HepG2 (cell line): ENCODE measurements around the gene GSK3B. TPM values are rescaled to one million over a fixed set of nuclear protein-coding genes. Genes with fewer than 3 reads are reported as not detected.

ENCODE experiments used
- ATAC-seq: fragments of 200-7000 bp; cut with Tn5 transposase; 3 replicates; pipeline ENCODE4 v1.9.1; 2020; ENCODE audit warnings: mild to moderate bottlenecking, moderate library complexity
- BruUV-seq: library from RNA; stranded (reverse); fragments of 400-500 nt; replicated peaks from 2 replicates; lab custom pipeline; 2021; lab: Mats Ljungman, UMichigan
- CTCF ChIA-PET: fragments of 300-600 bp; formaldehyde crosslinking; extraction: SDS; loops from one replicate; lab custom pipeline; 2021; ENCODE audit warnings: low total read pairs, inconsistent platforms, low intra/inter-chr PET ratio; lab: Yijun Ruan, JAX
- POLR2A ChIA-PET: fragments of 350-600 bp; sonication (Branson Sonifier 250); formaldehyde crosslinking; loops from one replicate; lab custom pipeline; 2020; ENCODE audit warnings: antibody characterized with exemption, inconsistent platforms; lab: Yijun Ruan, JAX
- DNase-seq: peaks from one replicate; pipeline ENCODE4 v3.0.0-alpha.2; 2015; ENCODE audit warnings: low spot score
- FAIRE-seq: peaks from 3 replicates; lab custom pipeline; 2011; peaks lifted over from hg19 to GRCh38; lab: Jason Lieb, UNC
- H2AFZ ChIP-seq: one replicate; pipeline ENCODE4 v1.6.1; 2011; ENCODE audit warnings: low read length, inconsistent platforms
- H3K27ac ChIP-seq: fragments of 300-600 bp; 3 replicates; pipeline ENCODE4 v1.8.0; 2011; ENCODE audit warnings: mixed run types, mild to moderate bottlenecking, mixed read lengths, low read length, inconsistent platforms; ENCODE audit not compliant: insufficient read depth; ENCODE audit errors: extremely low read length
- H3K27me3 ChIP-seq, 2 experiments: fragments of 200-600 bp in 1 of 2; 2 replicates in 1 of 2; 3 replicates in 1 of 2; pipeline versions ENCODE4 v1.6.0 to v1.8.0; 2011; ENCODE audit warnings: low read length in 2 of 2, mild to moderate bottlenecking in 2 of 2, moderate library complexity in 2 of 2, inconsistent platforms in 1 of 2; ENCODE audit not compliant: insufficient read depth in 2 of 2, control insufficient read depth in 1 of 2
- H3K36me3 ChIP-seq, 2 experiments: fragments of 200-600 bp in 1 of 2; replicated peaks in 1 of 2; 2 replicates in 1 of 2; 3 replicates in 1 of 2; pipeline versions ENCODE4 v1.5.1 to v1.8.0; 2011; ENCODE audit warnings: low read length in 2 of 2, inconsistent platforms in 1 of 2; ENCODE audit not compliant: insufficient read depth in 2 of 2, control insufficient read depth in 1 of 2
- H3K4me1 ChIP-seq: 2 replicates; pipeline ENCODE4 v1.5.1; 2012; ENCODE audit warnings: low read length, inconsistent platforms; ENCODE audit not compliant: insufficient read depth
- H3K4me2 ChIP-seq: 2 replicates; pipeline ENCODE4 v1.6.0; 2011; ENCODE audit warnings: low read depth, low read length, inconsistent platforms
- H3K4me3 ChIP-seq, 3 experiments: fragments of 200-600 bp in 1 of 3; sonication (generic), shearing (Covaris generic) in 1 of 3; replicated peaks in 1 of 3; 2 replicates each; pipeline ENCODE4 v1.5.1; 2011 to 2016; ENCODE audit warnings: low read length in 3 of 3, inconsistent platforms in 2 of 3, low read depth in 2 of 3, mild to moderate bottlenecking in 2 of 3, control low read depth in 1 of 3, mixed read lengths in 1 of 3; ENCODE audit not compliant: insufficient read depth in 1 of 3
- H3K79me2 ChIP-seq: one replicate; pipeline ENCODE4 v1.6.1; 2011; ENCODE audit warnings: low read length, inconsistent platforms; ENCODE audit not compliant: insufficient read depth
- H3K9ac ChIP-seq: 2 replicates; pipeline ENCODE4 v1.6.0; 2011; ENCODE audit warnings: mild to moderate bottlenecking, low read depth, low read length, inconsistent platforms; ENCODE audit not compliant: insufficient read depth
- H3K9me3 ChIP-seq: 2 replicates; pipeline ENCODE4 v1.5.1; 2012; ENCODE audit warnings: mild to moderate bottlenecking, low read length
- H4K20me1 ChIP-seq: 2 replicates; pipeline ENCODE4 v1.6.0; 2011; ENCODE audit warnings: inconsistent platforms, mild to moderate bottlenecking, low read length, moderate library complexity; ENCODE audit not compliant: insufficient read depth
- DNMT1 ChIP-seq: sonication (generic); formaldehyde crosslinking; IDR thresholded peaks from 2 replicates; pipeline ENCODE4 v1.5.1; 2020; ENCODE audit warnings: mild to moderate bottlenecking, missing genetic modification reagents
- GLI4 ChIP-seq: sonication (generic); formaldehyde crosslinking; IDR thresholded peaks from 2 replicates; pipeline ENCODE4 v1.5.1; 2020; ENCODE audit warnings: missing genetic modification reagents, mild to moderate bottlenecking, moderate library complexity, borderline replicate concordance
- HNF4A ChIP-seq: sonication (generic); formaldehyde crosslinking; IDR thresholded peaks from 2 replicates; pipeline ENCODE4 v1.4.0; 2020; ENCODE audit warnings: missing genetic modification reagents
- HOXA5 ChIP-seq: sonication (generic); formaldehyde crosslinking; IDR thresholded peaks from 2 replicates; pipeline ENCODE4 v1.4.0; 2020; ENCODE audit warnings: missing genetic modification reagents
- NFATC3 ChIP-seq: sonication (generic); formaldehyde crosslinking; IDR thresholded peaks from 2 replicates; pipeline ENCODE4 v1.5.1; 2020; ENCODE audit warnings: mild to moderate bottlenecking, missing genetic modification reagents
- NR2C2 ChIP-seq: sonication (generic); formaldehyde crosslinking; IDR thresholded peaks from 2 replicates; pipeline ENCODE4 v1.4.0; 2020; ENCODE audit warnings: missing genetic modification reagents, mild to moderate bottlenecking, moderate library complexity, borderline replicate concordance
- PHF21A ChIP-seq: sonication (generic); formaldehyde crosslinking; IDR thresholded peaks from 2 replicates; pipeline ENCODE4 v1.5.0; 2020; ENCODE audit warnings: mild to moderate bottlenecking, missing genetic modification reagents
- RARG ChIP-seq: sonication (generic); formaldehyde crosslinking; IDR thresholded peaks from 2 replicates; pipeline ENCODE4 v1.4.0; 2020; ENCODE audit warnings: low read depth, mild to moderate bottlenecking, missing genetic modification reagents
- REXO4 ChIP-seq: sonication (generic); formaldehyde crosslinking; IDR thresholded peaks from 2 replicates; pipeline ENCODE4 v1.8.0; 2022; ENCODE audit warnings: missing genetic modification reagents, mild to moderate bottlenecking, borderline replicate concordance
- RFX5 ChIP-seq: IDR thresholded peaks from 2 replicates; pipeline ENCODE4 v1.6.1; 2011; ENCODE audit warnings: low read depth, low read length, improper control_type of control experiment
- SMARCE1 ChIP-seq: fragments of 450-650 bp; IDR thresholded peaks from 2 replicates; pipeline ENCODE4 v1.6.1; 2017; ENCODE audit warnings: borderline replicate concordance
- SOX5 ChIP-seq: IDR thresholded peaks from 2 replicates; pipeline ENCODE4 v1.6.1; 2016; ENCODE audit warnings: borderline replicate concordance
- SYNCRIP ChIP-seq: fragments of 200-400 bp; formaldehyde crosslinking; IDR thresholded peaks from 2 replicates; pipeline ENCODE4 v1.6.1; 2018; ENCODE audit warnings: mild to moderate bottlenecking, low read depth, low read length; ENCODE audit not compliant: insufficient read depth
- TCF7 ChIP-seq: sonication (generic); IDR thresholded peaks from 2 replicates; pipeline ENCODE4 v1.6.1; 2016; ENCODE audit warnings: antibody characterized with exemption, low read depth
- TGIF2 ChIP-seq: IDR thresholded peaks from 2 replicates; pipeline ENCODE4 v1.6.1; 2016; ENCODE audit warnings: control low read depth, missing compliant biosample characterization
- ZBTB8A ChIP-seq: sonication (generic); formaldehyde crosslinking; IDR thresholded peaks from 2 replicates; pipeline ENCODE4 v1.4.0; 2020; ENCODE audit warnings: mild to moderate bottlenecking, low read depth, missing genetic modification reagents, borderline replicate concordance
- ZNF557 ChIP-seq: sonication (generic); formaldehyde crosslinking; IDR thresholded peaks from 2 replicates; pipeline ENCODE4 v1.4.0; 2020; ENCODE audit warnings: missing genetic modification reagents
- ZNF703 ChIP-seq: sonication (generic); formaldehyde crosslinking; IDR thresholded peaks from 2 replicates; pipeline ENCODE4 v1.5.1; 2020; ENCODE audit warnings: missing genetic modification reagents, mild to moderate bottlenecking, moderate library complexity, borderline replicate concordance
- WGBS: methylation state at CpG from one replicate; pipeline ENCODE4 v1.1.6; 2017; ENCODE audit warnings: low lambda C conversion rate; 5-methylcytosine and 5-hydroxymethylcytosine counted together
- in situ Hi-C: cut with HindIII; loops from 2 replicates; pipeline ENCODE4 v1.10.0; 2017; ENCODE audit warnings: low pct_unique_long_range_greater_than_20kb; ENCODE audit not compliant: extremely low pct_ligation_motif_present
- intact Hi-C: fragments of 100-400 bp; cut with micrococcal nuclease; formaldehyde crosslinking; loops from one replicate; pipeline ENCODE4 v1.10.0; 2022; ENCODE audit not compliant: unreplicated experiment
- polyA plus RNA-seq, 8 experiments: library from polyadenylated mRNA; depleted of rRNA in 3 of 8; stranded (reverse) in 7 of 8; unstranded in 1 of 8; fragments of >200 nt; fragmentation: Illumina TruSeq in 4 of 8; extraction: Trizol in 4 of 8; gene quantifications; 2 replicates each; pipeline versions ENCODE4 v1.2.1 to v1.2.3, GENCODE V29; 2011 to 2016; ENCODE audit warnings: low read depth in 4 of 8, missing spikeins in 1 of 8, mixed read lengths in 1 of 8; ENCODE audit not compliant: insufficient read depth in 1 of 8
- total RNA-seq, 5 experiments: library from RNA; depleted of rRNA; stranded (reverse); fragments of >200 nt; fragmentation: Illumina TruSeq; extraction: Trizol; gene quantifications; 2 replicates each; pipeline ENCODE4 v1.2.3, GENCODE V29; 2016; ENCODE audit warnings: low read depth in 1 of 5
- TF ChIP-seq, protein P1 (sequence below): sonication (generic); formaldehyde crosslinking; IDR thresholded peaks from 2 replicates; pipeline ENCODE4 v1.4.0; 2020; ENCODE audit warnings: missing genetic modification reagents, borderline replicate concordance
- TF ChIP-seq, protein P2 (sequence below): sonication (generic); formaldehyde crosslinking; IDR thresholded peaks from 2 replicates; pipeline ENCODE4 v1.8.0; 2022; ENCODE audit warnings: mild to moderate bottlenecking, missing genetic modification reagents, moderate library complexity

The GSK3B gene
- total and polyA plus RNA-seq, 2 of the 13 experiments (the other 11 are each of a cell fraction or from before 2014, with no cell fraction given): 22.3 to 30.1 TPM

DNA sequence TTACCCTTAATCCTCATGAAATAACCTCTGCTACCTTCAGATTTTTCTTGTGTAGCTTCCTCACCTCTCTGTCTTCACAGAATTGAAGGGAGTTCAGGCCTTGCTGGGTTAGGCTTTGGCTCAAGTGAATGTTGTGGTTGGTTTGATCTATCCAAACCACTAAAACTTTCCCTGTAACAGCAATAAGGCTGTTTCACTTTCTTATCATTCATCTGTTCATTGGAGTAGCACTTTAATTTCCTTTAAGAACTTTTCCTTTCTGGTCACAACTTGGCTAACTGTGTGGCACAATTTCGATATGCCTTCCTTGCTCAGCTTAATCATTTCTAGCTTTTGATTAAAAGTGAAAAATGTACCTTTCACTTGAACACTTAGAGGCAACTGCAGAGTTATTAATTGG lies 182.5 kb downstream of the GSK3B start:
- Histone ChIP-seq H3K36me3 (peaks cover 0 to 24% of the 10 kb centered on the region in 2 experiments; a peak in 4 of 5 replicates), H4K20me1 (no peaks in the 10 kb centered on the region), H3K9ac (no peak overlapping the region), H3K4me1 (no peaks in the 10 kb centered on the region), H3K79me2 (no peaks in the 10 kb centered on the region), H3K27me3 (no peaks in the 10 kb centered on the region; a peak in 1 of 5 replicates), H3K9me3 (no peaks in the 10 kb centered on the region), H3K27ac (no peak overlapping the region), H3K4me2 (no peak overlapping the region), H2AFZ (no peak overlapping the region)
- POLR2A ChIA-PET: no interaction called here
- CTCF ChIA-PET: no interaction called here
- in situ Hi-C loops: no loop called here
- ATAC-seq (no peak), FAIRE-seq (no peak), DNase-seq (no peak)
- WGBS: 100% methylated on average over 1 of the region's 1 CpG
- BruUV-seq: no TSS peak
- TF ChIP-seq ZNF703: no peak
- no peak for TF ChIP-seq REXO4 (CRISPR knock-in tag)
- TF ChIP-seq, protein P1, sequence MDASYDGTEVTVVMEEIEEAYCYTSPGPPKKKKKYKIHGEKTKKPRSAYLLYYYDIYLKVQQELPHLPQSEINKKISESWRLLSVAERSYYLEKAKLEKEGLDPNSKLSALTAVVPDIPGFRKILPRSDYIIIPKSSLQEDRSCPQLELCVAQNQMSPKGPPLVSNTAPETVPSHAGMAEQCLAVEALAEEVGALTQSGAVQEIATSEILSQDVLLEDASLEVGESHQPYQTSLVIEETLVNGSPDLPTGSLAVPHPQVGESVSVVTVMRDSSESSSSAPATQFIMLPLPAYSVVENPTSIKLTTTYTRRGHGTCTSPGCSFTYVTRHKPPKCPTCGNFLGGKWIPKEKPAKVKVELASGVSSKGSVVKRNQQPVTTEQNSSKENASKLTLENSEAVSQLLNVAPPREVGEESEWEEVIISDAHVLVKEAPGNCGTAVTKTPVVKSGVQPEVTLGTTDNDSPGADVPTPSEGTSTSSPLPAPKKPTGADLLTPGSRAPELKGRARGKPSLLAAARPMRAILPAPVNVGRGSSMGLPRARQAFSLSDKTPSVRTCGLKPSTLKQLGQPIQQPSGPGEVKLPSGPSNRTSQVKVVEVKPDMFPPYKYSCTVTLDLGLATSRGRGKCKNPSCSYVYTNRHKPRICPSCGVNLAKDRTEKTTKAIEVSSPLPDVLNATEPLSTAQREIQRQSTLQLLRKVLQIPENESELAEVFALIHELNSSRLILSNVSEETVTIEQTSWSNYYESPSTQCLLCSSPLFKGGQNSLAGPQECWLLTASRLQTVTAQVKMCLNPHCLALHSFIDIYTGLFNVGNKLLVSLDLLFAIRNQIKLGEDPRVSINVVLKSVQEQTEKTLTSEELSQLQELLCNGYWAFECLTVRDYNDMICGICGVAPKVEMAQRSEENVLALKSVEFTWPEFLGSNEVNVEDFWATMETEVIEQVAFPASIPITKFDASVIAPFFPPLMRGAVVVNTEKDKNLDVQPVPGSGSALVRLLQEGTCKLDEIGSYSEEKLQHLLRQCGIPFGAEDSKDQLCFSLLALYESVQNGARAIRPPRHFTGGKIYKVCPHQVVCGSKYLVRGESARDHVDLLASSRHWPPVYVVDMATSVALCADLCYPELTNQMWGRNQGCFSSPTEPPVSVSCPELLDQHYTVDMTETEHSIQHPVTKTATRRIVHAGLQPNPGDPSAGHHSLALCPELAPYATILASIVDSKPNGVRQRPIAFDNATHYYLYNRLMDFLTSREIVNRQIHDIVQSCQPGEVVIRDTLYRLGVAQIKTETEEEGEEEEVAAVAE (CRISPR knock-in tag): no peak
- TF ChIP-seq ZNF557 (CRISPR knock-in tag): no peak
- TF ChIP-seq, protein P2, sequence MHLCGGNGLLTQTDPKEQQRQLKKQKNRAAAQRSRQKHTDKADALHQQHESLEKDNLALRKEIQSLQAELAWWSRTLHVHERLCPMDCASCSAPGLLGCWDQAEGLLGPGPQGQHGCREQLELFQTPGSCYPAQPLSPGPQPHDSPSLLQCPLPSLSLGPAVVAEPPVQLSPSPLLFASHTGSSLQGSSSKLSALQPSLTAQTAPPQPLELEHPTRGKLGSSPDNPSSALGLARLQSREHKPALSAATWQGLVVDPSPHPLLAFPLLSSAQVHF (CRISPR knock-in tag): no peak
- no peak for TF ChIP-seq SMARCE1
- TF ChIP-seq TCF7: no peak
- no peak for TF ChIP-seq RFX5
- no peak for TF ChIP-seq RARG (CRISPR knock-in tag)
- TF ChIP-seq NFATC3 (CRISPR knock-in tag): no peak
- TF ChIP-seq DNMT1 (CRISPR knock-in tag): no peak
- TF ChIP-seq HNF4A: no peak
- no peak for TF ChIP-seq ZBTB8A (CRISPR knock-in tag)
- no peak for TF ChIP-seq PHF21A (CRISPR knock-in tag)
- TF ChIP-seq NR2C2 (CRISPR knock-in tag): no peak
- TF ChIP-seq SOX5 (CRISPR knock-in tag): no peak
- TF ChIP-seq GLI4: no peak
- TF ChIP-seq HOXA5 (CRISPR knock-in tag): no peak
- no peak for TF ChIP-seq SYNCRIP
- TF ChIP-seq TGIF2: no peak
- TF ChIP-seq, all 625 proteins: peak for 0
- intact Hi-C loops: no loop called here
- no peak overlapping the region for H3K4me3 ChIP-seq
